CD14-positive monocyte (primary cell): Measurements from ENCODE around the gene LTBP1. TPM values are rescaled to one million over a fixed set of nuclear protein-coding genes. Genes with fewer than 3 reads are reported as not detected.

Source experiments
- DNase-seq, 3 donors: peaks; one replicate each; pipeline ENCODE4 v3.0.0-alpha.2; 2011 to 2022
- H2AFZ ChIP-seq: 2 replicates; pipeline ENCODE4 v1.6.0; 2012; ENCODE audit warnings: mild to moderate bottlenecking, low read depth, low read length, inconsistent platforms; ENCODE audit not compliant: insufficient read depth, poor library complexity, severe bottlenecking
- H3K27ac ChIP-seq, 2 donors: 1 replicate in 1 of 2; 2 replicates in 1 of 2; pipeline ENCODE4 v1.5.1; 2012 to 2013; ENCODE audit warnings: low read length in 2 of 2, control low read depth in 1 of 2, inconsistent platforms in 1 of 2, low read depth in 1 of 2, mild to moderate bottlenecking in 1 of 2
- H3K27me3 ChIP-seq, 2 donors: one replicate each; pipeline versions ENCODE4 v1.6.0 to v1.6.1; 2011 to 2013; ENCODE audit warnings: low read length in 2 of 2; ENCODE audit not compliant: control insufficient read depth in 2 of 2, insufficient read depth in 2 of 2
- H3K36me3 ChIP-seq, 2 donors: replicated peaks in 1 of 2; 1 replicate in 1 of 2; 2 replicates in 1 of 2; pipeline versions ENCODE4 v1.5.1 to v1.6.1; 2012 to 2013; ENCODE audit warnings: low read length in 2 of 2, control low read depth in 1 of 2, inconsistent platforms in 1 of 2, mild to moderate bottlenecking in 1 of 2; ENCODE audit not compliant: insufficient read depth in 2 of 2, control insufficient read depth in 1 of 2
- H3K4me1 ChIP-seq, 2 donors: 1 replicate in 1 of 2; 2 replicates in 1 of 2; pipeline versions ENCODE4 v1.5.1 to v1.6.1; 2012 to 2013; ENCODE audit warnings: low read length in 2 of 2, control low read depth in 1 of 2, inconsistent platforms in 1 of 2, mild to moderate bottlenecking in 1 of 2, moderate library complexity in 1 of 2; ENCODE audit not compliant: insufficient read depth in 2 of 2, control insufficient read depth in 1 of 2
- H3K4me2 ChIP-seq: replicated peaks from 2 replicates; pipeline ENCODE3; 2012; ENCODE audit warnings: low read length, moderate library complexity, mild to moderate bottlenecking; ENCODE audit not compliant: poor library complexity, severe bottlenecking; ENCODE audit errors: extremely low read depth
- H3K4me3 ChIP-seq, 3 experiments: fragments of 200-600 bp in 1 of 3; sonication (generic) in 1 of 3; replicated peaks in 1 of 3; 1 replicate in 2 of 3; 2 replicates in 1 of 3; pipeline ENCODE4 v1.5.1; 2011 to 2013; ENCODE audit warnings: low read length in 3 of 3, mild to moderate bottlenecking in 3 of 3, control low read depth in 2 of 3, low read depth in 2 of 3, inconsistent platforms in 1 of 3, moderate library complexity in 1 of 3
- H3K79me2 ChIP-seq: 2 replicates; pipeline ENCODE4 v1.6.0; 2012; ENCODE audit warnings: mild to moderate bottlenecking, control low read depth, inconsistent platforms, low read length, moderate library complexity; ENCODE audit not compliant: insufficient read depth
- H3K9ac ChIP-seq: 2 replicates; pipeline ENCODE4 v1.6.0; 2017; ENCODE audit warnings: low read length, mild to moderate bottlenecking; ENCODE audit not compliant: insufficient read depth, poor library complexity, severe bottlenecking
- H3K9me3 ChIP-seq, 2 donors: replicated peaks in 1 of 2; 1 replicate in 1 of 2; 2 replicates in 1 of 2; pipeline versions ENCODE4 v1.5.1 to v1.6.1; 2012 to 2013; ENCODE audit warnings: low read length in 2 of 2, control low read depth in 1 of 2; ENCODE audit not compliant: control insufficient read depth in 1 of 2, insufficient read depth in 1 of 2
- H4K20me1 ChIP-seq: 2 replicates; pipeline ENCODE4 v1.6.0; 2012; ENCODE audit warnings: mild to moderate bottlenecking, low read length, control low read depth, moderate library complexity; ENCODE audit not compliant: insufficient read depth
- H3K27ac Mint-ChIP-seq, 7 donors: one replicate each; pipeline ENCODE4 v1.8.0; 2020; ENCODE audit warnings: mild to moderate bottlenecking in 7 of 7, mixed read lengths in 7 of 7, moderate library complexity in 6 of 7, inconsistent platforms in 2 of 7
- H3K27me3 Mint-ChIP-seq, 3 donors: one replicate each; pipeline ENCODE4 v1.8.0; 2021 to 2022; ENCODE audit warnings: low read depth in 3 of 3, mild to moderate bottlenecking in 3 of 3, mixed read lengths in 3 of 3, moderate library complexity in 3 of 3, inconsistent platforms in 1 of 3
- H3K36me3 Mint-ChIP-seq, 2 donors: one replicate each; pipeline ENCODE4 v1.8.0; 2020; ENCODE audit warnings: mixed read lengths in 2 of 2, inconsistent platforms in 1 of 2, mild to moderate bottlenecking in 1 of 2
- H3K4me1 Mint-ChIP-seq: one replicate; pipeline ENCODE4 v1.8.0; 2020; ENCODE audit warnings: mild to moderate bottlenecking, mixed read lengths
- H3K4me3 Mint-ChIP-seq, 2 donors: one replicate each; pipeline ENCODE4 v1.8.0; 2020; ENCODE audit warnings: mild to moderate bottlenecking in 2 of 2, mixed read lengths in 2 of 2, moderate library complexity in 1 of 2
- H3K9me3 Mint-ChIP-seq, 7 donors: one replicate each; pipeline ENCODE4 v1.8.0; 2020 to 2022; ENCODE audit warnings: mixed read lengths in 7 of 7, mild to moderate bottlenecking in 6 of 7, moderate library complexity in 6 of 7, inconsistent platforms in 2 of 7
- CTCF ChIP-seq: fragments of 200-600 bp; IDR thresholded peaks from one replicate; pipeline ENCODE4 v1.8.0; 2022; ENCODE audit warnings: antibody characterized with exemption, mild to moderate bottlenecking
- WGBS: methylation state at CpG from one replicate; pipeline ENCODE4 v1.1.5; 2013; ENCODE audit warnings: missing lambda C conversion rate; ENCODE audit not compliant: insufficient coverage; 5-methylcytosine and 5-hydroxymethylcytosine counted together
- intact Hi-C, 2 donors: fragments of 100-400 bp; cut with micrococcal nuclease; formaldehyde crosslinking; loops; one replicate each; pipeline versions ENCODE4 v1.15.0 to v1.15.1; 2023
- polyA plus RNA-seq, 3 donors: library from polyadenylated mRNA; depleted of rRNA in 1 of 3; unstranded in 2 of 3; stranded (reverse) in 1 of 3; fragments of 300-500 nt in 2 of 3; fragments of >200 nt in 1 of 3; fragmentation: Illumina TruSeq in 2 of 3; gene quantifications; 1 replicate in 2 of 3; 2 replicates in 1 of 3; pipeline ENCODE4 v1.2.3, GENCODE V29; 2012 to 2021

The LTBP1 gene
- polyA plus RNA-seq, 3 donors = 0.18 to 0.24 TPM; not detected in 1

- Mint-ChIP-seq H3K4me1 (peaks cover 8% of the 10 kb centered on the region), H3K27ac (no peak overlapping the region), H3K4me3 (peak overlapping the region in 1 of 2 donors; percentile 43), H3K36me3 (no peaks in the 10 kb centered on the region), H3K9me3 (peaks cover 0 to 5% (median under 1%) of the 10 kb centered on the region in 7 donors), H3K27me3 (peaks cover 2 to 6% (median 2%) of the 10 kb centered on the region in 3 donors)
- H3K27me3 ChIP-seq = no peaks in the 10 kb centered on the region
- H3K79me2 ChIP-seq = no peaks in the 10 kb centered on the region
- no peak for TF ChIP-seq CTCF
- WGBS = 96% methylated on average over 5 of the region's 12 CpGs
- peaks cover 0 to 6% of the 10 kb centered on the region in 2 donors for H3K4me1 ChIP-seq
- no peak overlapping the region for H3K4me3 ChIP-seq
- no peaks in the 10 kb centered on the region for H3K9me3 ChIP-seq
- H4K20me1 ChIP-seq = no peaks in the 10 kb centered on the region
- no peak overlapping the region for H3K9ac ChIP-seq
- H3K36me3 ChIP-seq = no peaks in the 10 kb centered on the region
- no peak overlapping the region for H3K4me2 ChIP-seq
- intact Hi-C loops = no loop called here
- DNase-seq = no peak
- H3K27ac ChIP-seq = no peak overlapping the region
- H2AFZ ChIP-seq = no peak overlapping the region
These were observed 46.3 kb upstream of the LTBP1 start for GRCh38 chr2:32900246-32900973.

GRCh38 chr2:32901313-32901712, 45.4 kb upstream of the LTBP1 start:
- Mint-ChIP-seq H3K4me3 (peak overlapping the region; percentile 18 to 43), H3K36me3 (no peaks in the 10 kb centered on the region), H3K4me1 (peaks cover 8% of the 10 kb centered on the region), H3K27me3 (peaks cover 2 to 6% (median 3%) of the 10 kb centered on the region in 3 donors), H3K27ac (no peak overlapping the region), H3K9me3 (peaks cover 0 to 4% (median 2%) of the 10 kb centered on the region in 7 donors)
- H3K27me3 ChIP-seq = no peaks in the 10 kb centered on the region
- H3K36me3 ChIP-seq = no peaks in the 10 kb centered on the region
- no peak overlapping the region for H3K4me2 ChIP-seq
- no peak overlapping the region for H3K4me3 ChIP-seq
- peak in 1 of 3 donors; percentile 5 for DNase-seq
- H3K4me1 ChIP-seq = peaks cover 0 to 6% of the 10 kb centered on the region in 2 donors
- H3K27ac ChIP-seq = no peak overlapping the region
- H4K20me1 ChIP-seq = no peaks in the 10 kb centered on the region
- intact Hi-C loops = no loop called here
- H3K79me2 ChIP-seq = no peaks in the 10 kb centered on the region
- no peak overlapping the region for H3K9ac ChIP-seq
- 40% methylated on average over 4 of the region's 7 CpGs for WGBS
- TF ChIP-seq CTCF = no peak
- H3K9me3 ChIP-seq = no peaks in the 10 kb centered on the region
- H2AFZ ChIP-seq = no peak overlapping the region
